Measurements from ENCODE around the gene BARHL2. TPM values are rescaled to one million over a fixed set of nuclear protein-coding genes. Genes with fewer than 3 reads are reported as not detected.

BARHL2 gene
- total RNA-seq, 3 donors from 2014 or later, result not detected

GRCh38 chr1:90724361-90724760, 7.3 kb upstream of the BARHL2 start:
- Histone ChIP-seq H3K4me1 (peaks cover 0 to 14% of the 10 kb centered on the region in 2 donors), H3K27me3 (peaks cover 6 to 99% of the 10 kb centered on the region in 2 donors), H3K9me3 (peaks cover 0 to 19% of the 10 kb centered on the region in 2 donors), H3K4me3 (peak overlapping the region in 1 of 3 donors; percentile 53), H3K36me3 (no peaks in the 10 kb centered on the region), H3K27ac (no peak overlapping the region)
- DNase-seq (ENCODE audit: low spot score in 2 of 2), result no peak
- TF ChIP-seq POLR2A (IDR thresholded peaks at IDR 0.05) (no peak), POLR2AphosphoS5 (IDR thresholded peaks at IDR 0.05) (no peak)
- TF ChIP-seq, protein P1, sequence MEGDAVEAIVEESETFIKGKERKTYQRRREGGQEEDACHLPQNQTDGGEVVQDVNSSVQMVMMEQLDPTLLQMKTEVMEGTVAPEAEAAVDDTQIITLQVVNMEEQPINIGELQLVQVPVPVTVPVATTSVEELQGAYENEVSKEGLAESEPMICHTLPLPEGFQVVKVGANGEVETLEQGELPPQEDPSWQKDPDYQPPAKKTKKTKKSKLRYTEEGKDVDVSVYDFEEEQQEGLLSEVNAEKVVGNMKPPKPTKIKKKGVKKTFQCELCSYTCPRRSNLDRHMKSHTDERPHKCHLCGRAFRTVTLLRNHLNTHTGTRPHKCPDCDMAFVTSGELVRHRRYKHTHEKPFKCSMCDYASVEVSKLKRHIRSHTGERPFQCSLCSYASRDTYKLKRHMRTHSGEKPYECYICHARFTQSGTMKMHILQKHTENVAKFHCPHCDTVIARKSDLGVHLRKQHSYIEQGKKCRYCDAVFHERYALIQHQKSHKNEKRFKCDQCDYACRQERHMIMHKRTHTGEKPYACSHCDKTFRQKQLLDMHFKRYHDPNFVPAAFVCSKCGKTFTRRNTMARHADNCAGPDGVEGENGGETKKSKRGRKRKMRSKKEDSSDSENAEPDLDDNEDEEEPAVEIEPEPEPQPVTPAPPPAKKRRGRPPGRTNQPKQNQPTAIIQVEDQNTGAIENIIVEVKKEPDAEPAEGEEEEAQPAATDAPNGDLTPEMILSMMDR (IDR thresholded peaks at IDR 0.05), result no peak
- intact Hi-C loops (cut with DNase I; ENCODE audit: low total_unique reads), result no loop called here

DNA sequence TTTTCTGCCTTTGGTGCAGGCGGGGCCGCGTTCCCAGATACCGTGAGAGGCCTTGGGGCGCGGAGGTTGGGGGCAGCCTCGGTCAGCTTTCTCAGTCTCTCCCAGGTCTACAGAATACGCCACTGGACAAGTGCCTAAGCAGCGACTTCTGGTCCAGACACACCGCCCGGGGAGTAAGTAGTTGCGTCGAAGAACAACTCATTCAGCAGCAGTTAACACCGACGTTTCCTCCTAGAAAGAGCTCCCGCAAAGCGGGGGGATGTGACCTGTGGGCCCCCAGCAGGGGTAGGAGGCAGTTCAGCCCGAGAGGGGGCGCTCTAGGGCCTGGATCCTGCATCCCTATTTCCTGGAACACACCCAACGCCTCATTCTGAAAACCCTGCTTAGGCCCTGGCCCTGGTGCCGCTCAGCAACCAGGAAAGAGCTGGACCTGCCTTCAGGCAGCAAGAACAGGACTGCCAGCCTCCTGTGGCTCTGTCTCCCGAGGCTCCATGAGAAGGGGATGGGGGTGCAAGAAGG, 6.5 kb upstream of the BARHL2 start:
- Histone ChIP-seq H3K9me3 (peaks cover 0 to 19% of the 10 kb centered on the region in 2 donors), H3K36me3 (no peaks in the 10 kb centered on the region), H3K27me3 (peaks cover 6 to 99% of the 10 kb centered on the region in 2 donors), H3K4me3 (peak overlapping the region in 2 of 3 donors; percentile 24 to 53), H3K4me1 (peaks cover 0 to 14% of the 10 kb centered on the region in 2 donors), H3K27ac (no peak overlapping the region)
- intact Hi-C loops (cut with DNase I; ENCODE audit: low total_unique reads), result no loop called here
- no peak for DNase-seq (ENCODE audit: low spot score in 2 of 2)
- no peak for TF ChIP-seq POLR2A (IDR thresholded peaks at IDR 0.05)
- TF ChIP-seq, protein P1 (IDR thresholded peaks at IDR 0.05), result no peak
- TF ChIP-seq POLR2AphosphoS5 (IDR thresholded peaks at IDR 0.05), result no peak

DNA sequence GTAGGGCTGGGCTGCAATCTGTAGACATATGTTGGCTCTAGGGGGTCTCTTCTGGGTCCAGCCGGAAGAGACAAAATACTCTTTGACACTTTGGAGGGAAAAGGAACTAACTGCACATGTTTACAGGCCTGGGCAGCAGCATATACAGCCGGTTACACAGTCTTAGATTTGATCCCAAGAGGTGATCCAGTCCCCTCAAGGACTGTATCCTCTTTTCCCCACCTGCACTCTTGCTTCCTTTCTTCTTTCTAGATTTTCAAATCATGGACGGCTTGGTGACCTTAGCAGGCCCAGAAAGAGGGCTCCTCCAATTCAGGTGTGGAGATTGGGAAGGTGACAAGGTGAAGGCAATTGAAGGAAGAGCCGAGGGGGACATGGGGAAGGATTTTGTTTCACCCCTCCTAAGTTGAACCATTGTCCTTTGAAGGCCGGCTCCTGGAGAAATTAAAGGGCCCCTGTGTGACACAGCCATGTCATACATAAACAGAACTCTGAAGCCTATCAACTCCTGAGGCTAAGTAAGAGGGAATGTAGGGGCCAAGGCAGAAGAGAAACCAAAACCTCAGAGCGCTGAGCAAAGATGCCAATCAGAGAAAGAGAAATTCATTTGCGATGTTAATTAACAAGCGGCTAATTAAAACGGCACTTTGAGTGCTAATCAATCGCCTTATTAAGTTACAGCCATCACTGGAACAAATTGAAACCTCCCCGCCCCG, 5.9 kb upstream of the BARHL2 start:
- no peak for DNase-seq (ENCODE audit: low spot score in 2 of 2)
- intact Hi-C loops (cut with DNase I; ENCODE audit: low total_unique reads), result no loop called here
- TF ChIP-seq POLR2AphosphoS5 (IDR thresholded peaks at IDR 0.05) (no peak), POLR2A (IDR thresholded peaks at IDR 0.05) (no peak)
- TF ChIP-seq, protein P1 (IDR thresholded peaks at IDR 0.05), result no peak
- H3K4me3 ChIP-seq, result peak overlapping the region in 2 of 3 donors; percentile 24 to 53
- H3K9me3 ChIP-seq, result peaks cover 0 to 19% of the 10 kb centered on the region in 2 donors
- H3K36me3 ChIP-seq, result no peaks in the 10 kb centered on the region
- H3K4me1 ChIP-seq, result peaks cover 0 to 14% of the 10 kb centered on the region in 2 donors
- H3K27ac ChIP-seq, result no peak overlapping the region
- H3K27me3 ChIP-seq, result peaks cover 6 to 99% of the 10 kb centered on the region in 2 donors

- Histone ChIP-seq H3K27ac (no peak overlapping the region), H3K4me3 (no peak overlapping the region), H3K27me3 (peaks cover 7 to 97% of the 10 kb centered on the region in 2 donors), H3K9me3 (peaks cover 0 to 19% of the 10 kb centered on the region in 2 donors), H3K36me3 (no peaks in the 10 kb centered on the region), H3K4me1 (peaks cover 0 to 14% of the 10 kb centered on the region in 2 donors)
- TF ChIP-seq, protein P1 (IDR thresholded peaks at IDR 0.05), result peak in 2 of 3 donors; percentile 42 to 50
- TF ChIP-seq POLR2A (IDR thresholded peaks at IDR 0.05) (no peak), POLR2AphosphoS5 (IDR thresholded peaks at IDR 0.05) (no peak)
- intact Hi-C loops (cut with DNase I; ENCODE audit: low total_unique reads), result no loop called here
- DNase-seq (ENCODE audit: low spot score in 2 of 2), result no peak
Measured at GRCh38 chr1:90721210-90722194, 4.4 kb upstream of the BARHL2 start.

Measured in breast epithelium (tissue), 4 donors.